NCI-H187 treated with DMSO at 0.1 percent for 48 hours (cell line): ENCODE measurements around the gene C12orf60.
"Not testable (repeated sequence)": the region's sequence is repeated elsewhere in the genome, so short reads cannot be mapped to it uniquely, and the experiment has no call there.

Experiments
- DNase-seq: peaks from one replicate; lab custom pipeline; 2025; lab: John Stamatoyannopoulos, UW

The C12orf60 gene, protein sequence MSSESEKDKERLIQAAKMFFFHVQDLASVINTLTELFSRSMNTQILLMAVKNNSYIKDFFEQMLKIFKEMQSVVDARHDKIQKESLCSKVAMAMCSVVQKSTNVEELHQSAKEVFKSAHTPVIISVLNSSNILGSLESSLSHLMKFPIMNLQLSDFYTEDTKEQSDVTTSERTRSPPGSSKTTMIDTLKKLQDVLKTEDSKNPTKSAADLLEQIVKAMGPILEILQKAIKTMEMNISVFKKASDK

DNA sequence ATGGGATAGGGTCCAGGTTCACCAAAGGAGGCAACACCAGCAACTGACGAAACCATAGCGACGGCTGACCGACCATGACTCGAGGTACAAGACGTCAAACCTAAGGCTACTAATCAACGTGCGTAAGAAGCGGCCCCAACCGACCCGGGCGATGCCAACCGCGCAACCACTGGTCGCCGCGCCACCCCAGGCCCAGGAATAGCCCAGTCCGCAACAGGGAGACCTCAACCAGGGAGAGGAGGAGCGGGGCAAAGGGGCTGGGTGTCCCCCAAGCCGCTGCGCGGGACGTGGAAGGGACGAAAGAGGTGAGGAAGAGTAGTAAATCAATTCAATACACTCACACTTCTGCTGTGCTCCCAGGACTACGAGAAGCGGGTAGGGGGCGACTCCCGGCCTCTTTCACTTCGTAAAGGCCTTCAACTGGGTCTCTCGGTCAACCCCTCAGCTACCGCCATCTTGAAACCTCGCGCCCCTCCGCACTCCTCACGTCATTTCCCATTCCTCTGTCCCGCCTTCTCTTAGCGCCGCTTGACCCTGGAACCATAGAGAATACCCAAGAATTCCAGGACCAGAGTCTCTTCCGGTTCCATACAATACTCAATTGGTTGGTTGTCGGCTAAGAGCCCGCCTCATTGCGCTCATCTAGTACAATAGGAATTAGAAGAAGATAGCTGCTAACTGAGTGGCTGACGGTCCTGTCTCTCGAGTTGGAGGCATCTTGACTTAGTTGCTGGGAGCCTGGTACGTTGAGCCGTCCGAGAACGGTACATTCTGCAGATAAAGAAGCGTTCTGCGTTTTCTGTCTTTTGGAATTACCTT lies at the start of gene C12orf60, which contains the start of gene WBP11:
TSS of gene C12orf60 (plus strand) at position 660 of the 819 bp plus-strand sequence. CDS start 19,266 bp downstream, outside the sequence.
TSS of gene WBP11 (minus strand) at position 468 of the 819 bp plus-strand sequence. CDS start 2,095 bp downstream, outside the sequence.
- peak; percentile 99 for DNase-seq

DNA sequence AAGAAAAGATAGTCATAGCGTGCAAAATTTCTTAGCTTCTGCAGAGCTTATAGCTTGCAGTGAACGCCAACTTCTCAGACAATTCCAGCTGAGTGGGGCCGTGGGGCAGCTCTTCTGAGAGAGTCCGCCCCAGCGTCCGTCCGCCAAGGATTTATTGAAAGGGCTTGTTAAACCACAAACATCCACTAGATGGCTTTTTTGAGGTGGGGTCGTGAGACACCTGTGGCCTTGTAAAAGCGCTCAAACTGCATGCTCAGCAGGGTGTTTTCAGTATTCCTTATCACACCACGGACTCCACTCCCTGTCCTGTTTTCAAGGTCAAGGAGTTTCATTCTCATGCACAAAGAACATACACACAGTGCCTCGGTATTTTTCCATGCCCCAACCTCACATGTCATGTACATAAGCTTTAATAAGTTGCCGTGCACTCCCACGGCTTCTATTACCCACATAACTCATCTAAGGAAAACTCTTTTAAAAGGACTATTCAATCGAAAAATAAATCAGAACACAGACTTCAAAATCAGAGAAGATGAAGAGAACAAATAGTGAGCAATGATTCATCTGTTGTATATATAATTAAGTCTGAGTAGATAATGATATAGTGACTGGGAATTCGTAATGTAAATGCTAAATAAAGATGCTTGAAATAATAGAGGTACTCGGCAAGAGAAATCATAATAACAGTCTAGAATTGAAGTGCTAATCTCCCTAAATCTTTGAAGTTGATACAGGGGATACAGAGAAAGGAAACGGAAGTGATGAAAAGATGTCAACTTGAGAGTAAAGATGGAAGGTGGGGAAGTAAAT lies 46.9 kb upstream of the C12orf60 start:
- DNase-seq: no peak

DNA sequence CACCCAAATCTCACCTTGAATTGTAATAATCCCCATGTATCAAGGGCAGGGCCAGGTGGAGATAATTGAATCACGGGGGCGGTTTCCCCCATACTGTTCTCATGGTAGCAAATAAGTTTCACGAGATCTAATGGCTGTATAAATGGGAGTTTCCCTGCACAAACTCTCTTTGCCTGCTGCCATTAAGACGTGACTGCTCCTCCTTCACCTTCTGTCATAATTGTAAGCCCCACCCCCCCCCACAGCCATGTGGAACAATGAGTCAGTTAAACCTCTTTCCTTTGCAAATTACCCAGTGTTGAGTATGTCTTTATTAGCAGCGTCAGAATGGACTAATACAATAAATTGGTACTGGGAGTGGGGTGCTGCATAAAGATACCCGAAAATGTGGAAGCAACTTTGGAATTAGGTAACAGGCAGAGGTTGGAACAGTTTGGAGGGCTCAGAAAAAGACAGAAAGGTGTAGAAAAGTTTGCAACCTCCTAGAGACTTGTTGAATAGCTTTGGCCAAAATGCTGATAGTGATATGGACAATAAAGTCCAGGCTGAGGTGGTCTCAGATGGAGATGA lies 43.7 kb upstream of the C12orf60 start:
- DNase-seq: not testable (repeated sequence)

DNA sequence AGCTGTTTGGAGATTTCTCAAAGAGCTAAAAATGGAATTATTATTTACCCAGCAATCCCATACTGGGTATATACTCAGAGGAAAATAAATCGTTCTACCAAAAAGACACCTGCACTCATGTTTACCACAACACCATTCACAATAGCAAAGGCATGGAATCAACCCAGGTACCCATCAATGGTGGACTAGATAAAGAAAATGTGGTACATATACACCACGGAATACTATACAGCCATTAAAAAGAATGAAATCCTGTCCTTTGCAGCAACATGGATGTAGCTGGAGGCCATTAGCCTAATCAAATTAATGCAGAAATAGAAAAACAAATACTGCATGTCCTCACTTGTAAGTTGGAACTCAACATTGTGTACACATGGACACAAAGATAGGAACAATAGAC lies 38.1 kb upstream of the C12orf60 start:
- DNase-seq: no peak

DNA sequence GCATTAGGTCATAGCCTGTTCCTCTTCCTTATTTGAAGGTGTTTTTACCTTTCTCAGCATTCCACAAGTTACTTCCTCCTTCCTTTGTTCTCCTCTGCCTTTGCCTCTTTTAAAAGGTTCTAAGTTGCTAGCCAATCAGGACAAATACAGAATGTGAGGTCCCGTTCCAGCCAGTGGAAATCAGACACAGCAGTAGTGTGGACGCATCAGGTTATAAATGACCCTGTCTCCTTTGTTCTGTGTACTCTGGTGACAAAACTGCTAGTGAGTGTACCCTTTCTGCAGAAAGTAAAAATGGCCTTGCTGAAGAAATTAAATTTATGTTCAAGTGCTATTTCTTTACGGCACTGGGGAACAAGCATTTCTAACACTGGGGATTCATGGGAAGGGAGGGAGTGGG lies 37.5 kb upstream of the C12orf60 start:
- not testable (repeated sequence) for DNase-seq

DNA sequence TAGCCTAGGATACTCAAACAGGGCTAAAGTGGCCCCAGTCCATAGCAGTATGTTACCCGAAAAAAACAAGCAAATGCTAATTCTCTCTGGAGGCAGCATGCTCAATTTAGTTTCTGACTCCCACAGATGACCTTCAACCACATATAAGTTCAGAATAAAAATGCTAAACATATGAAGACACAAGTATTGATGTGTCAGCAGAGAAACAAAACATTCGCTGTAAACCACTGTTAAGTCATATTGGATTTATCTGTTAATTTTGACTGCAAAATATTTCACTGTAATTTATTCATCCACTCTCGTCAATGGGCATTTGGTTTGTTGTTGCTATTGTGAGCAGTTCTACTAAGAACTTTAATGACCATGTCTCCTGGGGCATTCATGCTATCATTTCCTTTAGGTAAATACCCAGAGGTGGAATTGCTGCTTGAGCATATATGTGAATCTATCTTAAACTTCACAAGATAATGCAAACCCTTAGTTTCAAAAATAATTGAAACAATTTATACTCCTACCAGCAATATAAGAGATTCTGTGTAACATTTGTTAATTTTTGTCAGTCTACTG lies 36.7 kb upstream of the C12orf60 start:
- DNase-seq: no peak

DNA sequence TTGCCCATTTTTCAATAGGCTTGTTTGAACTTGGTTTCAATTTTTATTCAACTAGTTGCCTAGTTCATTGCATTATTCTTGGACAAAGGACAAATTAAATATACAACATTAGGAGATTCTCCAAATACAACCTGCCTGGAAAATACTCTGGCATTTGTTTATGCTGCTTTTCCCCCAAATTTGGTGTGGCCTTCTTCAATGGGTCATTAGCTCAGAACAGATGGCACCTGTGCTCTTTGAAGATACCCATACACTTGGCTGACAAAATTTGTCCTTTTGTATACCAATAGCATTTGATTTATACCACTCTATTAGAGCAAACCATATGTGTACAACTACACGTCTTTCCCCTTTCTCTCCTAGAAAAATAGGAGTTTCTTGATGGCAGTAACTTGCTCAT lies 35.9 kb upstream of the C12orf60 start:
- no peak for DNase-seq

DNA sequence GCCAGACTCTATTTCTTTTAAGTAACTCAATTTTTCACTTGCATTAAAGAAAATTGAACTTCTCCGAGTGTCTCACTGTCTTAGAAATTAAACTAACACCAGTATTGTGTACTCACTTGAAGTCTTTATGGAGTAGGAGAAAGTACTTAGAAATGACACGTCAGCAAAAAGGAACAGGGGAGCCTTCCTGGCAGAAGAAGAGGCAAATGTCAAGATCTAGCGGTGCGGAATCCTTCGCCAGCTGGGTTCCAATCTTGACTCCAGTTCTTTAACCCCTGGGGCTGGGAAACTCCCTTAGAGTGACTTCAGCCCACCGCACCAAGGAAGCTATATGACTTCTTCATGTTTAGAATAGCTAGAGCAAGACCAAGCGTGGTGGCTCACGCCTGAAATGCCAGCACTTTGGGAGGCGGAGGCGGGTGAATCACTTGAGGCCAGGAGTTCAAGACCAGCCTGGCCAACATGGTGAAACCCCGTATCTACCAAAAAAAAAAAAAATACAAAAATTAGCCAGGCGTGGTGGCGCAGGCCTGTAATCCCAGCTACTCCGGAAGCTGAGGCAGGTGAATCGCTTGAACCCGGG lies 34.6 kb upstream of the C12orf60 start:
- DNase-seq: no peak

DNA sequence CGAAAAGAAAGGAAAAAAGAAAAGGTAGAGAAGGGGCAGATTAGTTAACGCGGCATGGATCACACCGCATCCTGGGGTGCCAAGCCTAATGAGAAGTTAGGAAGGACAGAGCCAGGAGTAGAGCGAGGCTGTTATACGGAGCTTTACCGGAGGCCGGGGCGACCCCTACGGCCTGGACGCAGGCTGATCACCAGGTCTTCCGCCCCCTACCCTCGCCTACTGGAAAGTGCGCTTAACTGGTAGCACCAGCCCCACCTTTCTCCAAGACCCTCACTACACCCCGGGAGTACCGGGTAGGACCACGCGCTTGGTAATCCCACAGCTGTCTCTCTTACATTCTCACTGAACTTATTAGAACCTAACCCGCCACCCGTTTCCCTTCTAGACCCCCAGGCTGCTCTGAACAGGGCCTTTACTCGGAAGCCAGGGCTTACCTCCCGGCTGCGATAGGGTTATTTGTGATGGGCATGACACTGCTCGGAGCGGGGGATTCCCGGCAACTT lies 34.0 kb upstream of the C12orf60 start:
- DNase-seq: no peak

DNA sequence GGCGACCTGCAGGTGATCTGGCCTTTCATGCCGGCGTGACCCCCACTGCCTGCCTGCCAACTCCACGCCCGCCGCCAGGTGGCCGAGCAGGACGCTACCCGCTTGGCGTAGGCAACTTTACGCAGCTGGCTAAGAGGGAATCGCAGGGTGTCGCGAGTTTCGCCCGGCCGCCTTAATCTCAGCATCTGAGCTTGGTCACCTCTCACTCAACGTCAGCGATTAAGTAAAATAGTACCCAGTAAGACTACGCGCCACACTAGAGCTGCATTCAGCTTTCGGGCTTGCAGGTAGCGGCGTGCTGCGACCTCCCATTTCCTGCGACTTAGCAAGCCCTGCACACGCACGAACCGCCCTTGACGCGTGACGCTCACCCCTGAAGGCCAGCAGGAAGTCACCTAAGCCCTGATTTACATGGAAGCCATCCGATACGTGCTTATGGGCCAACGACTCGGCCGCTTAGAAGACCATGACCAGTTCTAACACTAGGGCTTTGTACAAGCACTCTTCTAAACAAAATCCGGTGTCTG lies 33.4 kb upstream of the C12orf60 start:
- DNase-seq: peak; percentile 46

DNA sequence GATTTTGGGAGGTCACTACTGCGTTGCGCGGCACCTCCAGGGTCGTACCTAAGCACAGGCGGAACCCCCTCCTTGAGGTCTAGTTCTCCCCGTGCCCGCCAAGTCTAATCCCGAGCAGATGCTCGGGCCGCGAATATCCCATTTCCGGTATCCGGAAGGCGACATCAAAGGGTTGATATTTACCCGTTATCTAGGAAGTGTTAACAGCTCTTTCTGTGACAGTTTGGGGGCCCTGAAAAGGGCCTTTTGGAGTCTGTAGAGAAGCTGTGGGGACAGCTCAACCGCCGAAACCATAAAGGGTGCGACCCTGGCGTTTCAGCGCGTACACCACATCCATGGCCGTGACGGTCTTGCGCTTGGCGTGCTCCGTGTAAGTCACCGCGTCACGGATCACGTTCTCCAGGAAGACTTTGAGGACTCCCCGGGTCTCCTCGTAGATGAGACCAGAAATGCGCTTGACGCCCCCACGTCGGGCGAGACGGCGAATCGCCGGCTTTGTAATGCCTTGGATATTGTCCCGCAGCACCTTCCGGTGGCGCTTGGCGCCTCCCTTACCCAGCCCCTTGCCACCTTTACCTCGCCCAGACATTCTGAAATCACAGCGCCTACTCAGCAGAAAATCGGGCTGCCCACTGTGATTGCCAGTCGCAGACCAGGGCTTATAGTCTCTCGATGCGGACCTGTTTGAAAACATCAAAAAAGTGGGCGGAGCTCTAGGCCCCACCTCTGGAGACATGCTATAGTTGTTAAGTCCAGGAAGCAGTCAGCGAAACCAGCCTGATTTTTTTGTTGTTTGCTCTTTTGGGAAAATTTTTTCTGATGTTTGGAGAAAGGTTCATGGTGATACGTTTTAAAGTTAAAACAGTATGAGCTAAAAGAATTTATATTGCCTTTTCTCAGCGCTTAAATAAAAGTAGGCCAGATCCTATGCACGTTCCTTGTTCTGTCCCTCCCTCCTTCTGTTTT lies 32.7 kb upstream of the C12orf60 start:
- DNase-seq: peak; percentile 53

DNA sequence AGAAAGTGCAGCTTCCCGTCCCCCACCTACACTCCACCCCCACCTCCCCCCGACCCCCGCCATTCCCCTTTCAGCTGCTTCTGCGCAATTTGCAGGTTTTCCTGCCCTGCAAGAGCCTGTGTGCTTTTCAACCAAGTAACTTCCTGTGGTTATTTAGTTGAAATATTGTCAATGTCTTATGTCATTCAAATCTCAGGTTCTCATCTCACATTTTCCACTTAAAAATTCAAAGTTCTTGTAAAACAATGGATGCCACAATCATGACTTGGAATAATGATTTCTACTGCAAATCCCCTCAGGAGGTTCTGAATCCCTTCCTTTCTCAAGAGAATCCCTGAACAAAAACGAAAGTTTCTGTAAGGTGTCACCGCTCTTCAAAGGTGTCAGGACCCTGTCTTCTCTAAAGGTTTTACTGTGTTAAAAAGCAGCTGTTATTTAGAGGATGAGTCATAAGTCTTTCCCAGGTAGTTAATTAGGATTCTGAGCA lies 31.8 kb upstream of the C12orf60 start:
- DNase-seq: no peak

DNA sequence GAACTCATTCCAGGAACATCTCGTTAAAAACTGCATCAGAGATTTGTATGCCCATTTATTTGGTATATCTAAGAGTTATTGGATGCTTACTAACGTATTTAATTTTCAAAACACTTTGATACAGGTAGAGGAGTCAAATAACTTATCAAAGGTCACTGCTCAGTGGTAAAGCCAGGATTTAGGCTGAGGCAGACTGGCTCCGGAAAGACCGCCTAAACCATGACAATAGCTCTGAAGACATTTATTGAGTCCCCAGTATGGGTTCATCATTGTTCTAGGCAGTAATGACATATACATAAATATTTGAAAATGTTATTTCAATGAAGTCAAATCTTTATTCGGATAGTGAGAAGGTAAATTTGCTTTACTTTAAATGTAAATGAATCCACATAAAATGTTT lies 30.5 kb upstream of the C12orf60 start:
- no peak for DNase-seq

DNA sequence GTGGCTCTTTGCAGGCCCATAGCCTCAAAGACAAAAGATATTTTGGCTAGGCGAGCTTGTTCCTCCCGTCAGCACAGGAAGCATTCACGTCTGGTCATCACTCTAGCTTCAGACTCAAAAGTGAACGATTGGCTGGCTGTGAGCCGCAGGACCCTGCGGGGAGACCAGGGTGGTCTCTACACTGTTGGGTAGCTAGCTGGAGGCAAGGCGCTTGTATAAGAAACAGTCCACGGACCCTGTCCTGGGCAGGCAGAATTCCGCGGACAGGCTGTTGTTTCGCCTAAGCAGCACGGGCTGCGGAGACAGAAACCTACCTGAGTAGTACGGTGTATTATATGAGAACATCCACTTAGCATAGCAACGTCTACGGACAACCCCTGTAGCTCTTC lies 29.8 kb upstream of the C12orf60 start:
- no peak for DNase-seq

DNA sequence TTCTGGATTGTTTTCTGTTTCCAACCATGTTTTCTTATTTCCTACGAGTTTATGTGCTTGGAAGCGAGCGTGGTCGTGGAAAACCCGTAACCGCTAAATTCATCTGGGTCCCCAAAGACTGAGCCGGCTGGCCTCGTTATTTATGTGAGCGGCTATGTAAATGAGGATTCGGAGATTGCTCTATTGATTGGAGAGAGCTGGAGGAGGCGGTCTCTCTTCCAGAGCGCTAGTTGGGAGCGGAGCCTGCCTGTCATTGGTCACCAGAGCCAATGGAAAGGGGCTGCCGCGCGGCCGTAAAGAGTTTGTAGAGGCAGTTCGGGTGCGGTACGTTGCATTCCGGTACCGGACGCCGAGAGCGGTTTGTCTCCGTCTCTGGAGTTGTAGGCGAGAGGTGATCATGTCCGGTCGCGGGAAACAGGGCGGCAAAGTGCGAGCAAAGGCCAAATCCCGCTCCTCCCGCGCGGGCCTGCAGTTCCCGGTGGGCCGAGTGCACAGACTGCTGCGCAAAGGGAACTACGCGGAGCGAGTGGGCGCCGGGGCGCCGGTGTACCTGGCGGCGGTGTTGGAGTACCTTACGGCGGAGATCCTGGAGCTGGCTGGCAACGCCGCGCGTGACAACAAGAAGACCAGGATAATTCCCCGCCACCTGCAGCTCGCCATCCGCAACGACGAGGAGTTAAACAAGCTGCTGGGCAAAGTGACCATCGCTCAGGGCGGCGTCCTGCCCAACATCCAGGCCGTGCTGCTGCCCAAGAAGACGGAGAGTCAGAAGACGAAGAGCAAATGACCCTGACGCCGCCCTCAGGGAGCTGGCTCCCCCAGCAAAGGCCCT lies 29.2 kb upstream of the C12orf60 start:
- DNase-seq: no peak

DNA sequence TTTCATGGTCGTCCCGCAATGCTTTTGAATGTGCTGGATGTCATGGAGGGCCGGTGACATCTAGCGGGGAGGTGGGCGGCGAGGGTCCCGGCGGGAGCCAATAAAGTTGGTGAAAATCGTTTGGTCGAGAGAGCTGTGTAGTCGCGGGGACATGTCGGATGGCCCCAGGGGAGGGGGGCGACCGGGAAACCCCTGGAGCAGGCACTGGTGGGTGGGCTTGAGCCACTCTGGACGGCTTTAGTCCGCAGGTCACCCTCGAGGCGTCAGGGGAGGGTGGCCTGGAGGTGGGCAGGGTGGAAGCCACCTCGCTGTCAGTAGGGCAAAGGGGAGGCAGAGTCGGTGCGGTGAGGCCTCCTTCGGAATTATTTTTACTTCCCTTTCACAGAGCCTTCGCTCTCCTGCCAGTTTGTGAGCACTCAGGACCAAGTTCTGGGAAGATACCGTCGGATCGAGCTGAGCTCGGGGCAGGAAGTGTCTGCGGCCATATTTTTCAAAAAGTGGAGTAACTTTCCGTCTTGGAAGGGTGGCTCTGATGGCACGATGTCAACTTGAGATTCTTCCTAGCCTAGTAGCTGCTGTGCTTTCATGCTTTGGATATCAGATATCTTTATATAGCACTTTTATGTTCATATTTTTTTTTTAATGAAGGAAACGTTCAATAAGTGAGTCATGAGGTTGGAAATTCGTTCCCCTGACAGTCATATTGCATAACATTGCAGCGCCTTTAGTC lies 28.4 kb upstream of the C12orf60 start:
- no peak for DNase-seq

DNA sequence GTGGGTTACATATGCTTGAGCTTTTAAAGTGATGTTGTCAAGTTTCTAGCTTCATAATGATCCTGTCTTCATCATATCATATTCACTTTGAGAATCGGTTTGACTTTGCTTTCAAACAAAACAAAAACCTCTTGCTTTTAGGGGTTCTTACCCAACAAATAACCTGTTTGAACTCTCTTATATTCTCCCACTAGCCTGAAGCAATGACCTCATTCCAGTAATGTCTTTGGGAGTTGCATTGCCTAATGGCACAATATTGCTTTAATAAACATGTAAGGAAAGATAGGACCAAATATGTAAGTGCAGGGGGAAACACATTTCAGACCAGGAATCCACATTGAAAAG lies 27.9 kb upstream of the C12orf60 start:
- no peak for DNase-seq
